Mucosa of descending colon (tissue), 3 donors: Measurements from ENCODE around the gene SLC25A13. TPM values are rescaled to one million over a fixed set of nuclear protein-coding genes. Genes with fewer than 3 reads are reported as not detected.

ENCODE experiments used
- ATAC-seq: fragments of 200-7000 bp; cut with Tn5 transposase; one replicate; pipeline ENCODE4 v1.9.1; 2020; ENCODE audit warnings: mild to moderate bottlenecking, moderate library complexity
- DNase-seq, 3 donors: peaks; one replicate each; pipeline ENCODE4 v3.0.0-alpha.2; 2020
- H3K36me3 ChIP-seq: fragments of 200-600 bp; one replicate; pipeline ENCODE4 v1.8.0; 2021; ENCODE audit warnings: low read depth, mild to moderate bottlenecking
- H3K4me1 ChIP-seq: fragments of 200-600 bp; one replicate; pipeline ENCODE4 v1.8.0; 2021; ENCODE audit warnings: low read depth, mild to moderate bottlenecking
- H3K4me3 ChIP-seq: fragments of 200-600 bp; one replicate; pipeline ENCODE4 v1.8.0; 2021; ENCODE audit warnings: mild to moderate bottlenecking
- H3K9me3 ChIP-seq: fragments of 200-600 bp; one replicate; pipeline ENCODE4 v1.8.0; 2021; ENCODE audit warnings: mild to moderate bottlenecking
- intact Hi-C, 2 donors: fragments of 100-400 bp; cut with DNase I in 1 of 2; cut with micrococcal nuclease in 1 of 2; formaldehyde crosslinking; loops; one replicate each; pipeline versions ENCODE4 v1.11.0 to v1.11.1; 2022; cut with DNase I, micrococcal nuclease
- total RNA-seq, 3 donors: library from RNA; stranded (reverse); fragmentation: NEBNext Ultra II Directional in 2 of 3; extraction: Animal tissue kit (Norgen Biotek cat#: 25700) in 2 of 3; gene quantifications; one replicate each; pipeline versions ENCODE4 v1.2.1 to v1.2.4, GENCODE V29; 2021 to 2023
- TF ChIP-seq, protein P1 (sequence below): fragments of 200-600 bp; IDR thresholded peaks from one replicate; pipeline ENCODE4 v1.8.0; 2022; ENCODE audit warnings: antibody characterized with exemption, mild to moderate bottlenecking
- donor health status: DM: no; HTN: no; CAD: no; lungs with moderate emphysema.
- donor health status: DM: no; HTN: no; CAD: no.
- donor health status: DM: no; HTN: yes; CAD: no.

Gene SLC25A13
- total RNA-seq, 3 donors from 2014 or later: 33.5 to 65.1 (median 42.7) TPM

DNA sequence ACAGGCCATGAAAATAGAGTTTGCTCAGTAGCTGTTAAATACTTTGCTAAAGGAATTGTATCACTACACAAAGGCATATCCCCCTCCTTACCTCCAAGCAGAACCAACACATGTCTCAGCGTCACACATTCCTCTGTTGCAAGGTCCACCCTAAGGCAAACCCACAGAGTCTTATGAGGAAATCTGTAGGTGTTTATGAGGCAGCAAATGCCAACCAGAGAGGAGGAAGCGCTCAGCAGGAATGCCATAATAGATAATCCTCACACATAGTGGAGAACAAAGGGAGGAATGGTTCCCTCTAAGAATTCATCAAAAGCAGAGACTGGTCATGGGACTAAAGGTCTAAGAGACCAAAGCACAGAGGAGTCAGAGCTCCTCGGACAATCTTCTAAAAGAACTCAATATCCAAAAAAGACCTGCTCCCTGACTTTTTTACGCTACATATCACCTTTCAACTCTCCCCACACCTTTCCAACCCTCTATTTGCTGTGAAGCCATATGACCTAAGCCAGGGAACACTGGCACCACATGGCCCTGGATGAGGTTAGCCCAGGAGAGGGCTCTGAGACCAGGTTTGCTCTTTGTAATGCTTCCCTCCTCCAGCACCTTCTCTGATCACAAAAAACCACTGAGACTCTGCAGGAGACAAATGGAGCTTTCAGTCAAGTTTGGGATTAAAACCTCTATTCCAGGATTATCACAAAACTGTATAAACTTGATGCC, 7.3 kb downstream of the SLC25A13 start:
- Histone ChIP-seq H3K9me3 (no peaks in the 10 kb centered on the region), H3K4me1 (peaks cover 11% of the 10 kb centered on the region), H3K36me3 (no peaks in the 10 kb centered on the region), H3K4me3 (no peak overlapping the region)
- intact Hi-C loops: no loop called here
- DNase-seq (no peak), ATAC-seq (peak; percentile 33)
- TF ChIP-seq, protein P1, sequence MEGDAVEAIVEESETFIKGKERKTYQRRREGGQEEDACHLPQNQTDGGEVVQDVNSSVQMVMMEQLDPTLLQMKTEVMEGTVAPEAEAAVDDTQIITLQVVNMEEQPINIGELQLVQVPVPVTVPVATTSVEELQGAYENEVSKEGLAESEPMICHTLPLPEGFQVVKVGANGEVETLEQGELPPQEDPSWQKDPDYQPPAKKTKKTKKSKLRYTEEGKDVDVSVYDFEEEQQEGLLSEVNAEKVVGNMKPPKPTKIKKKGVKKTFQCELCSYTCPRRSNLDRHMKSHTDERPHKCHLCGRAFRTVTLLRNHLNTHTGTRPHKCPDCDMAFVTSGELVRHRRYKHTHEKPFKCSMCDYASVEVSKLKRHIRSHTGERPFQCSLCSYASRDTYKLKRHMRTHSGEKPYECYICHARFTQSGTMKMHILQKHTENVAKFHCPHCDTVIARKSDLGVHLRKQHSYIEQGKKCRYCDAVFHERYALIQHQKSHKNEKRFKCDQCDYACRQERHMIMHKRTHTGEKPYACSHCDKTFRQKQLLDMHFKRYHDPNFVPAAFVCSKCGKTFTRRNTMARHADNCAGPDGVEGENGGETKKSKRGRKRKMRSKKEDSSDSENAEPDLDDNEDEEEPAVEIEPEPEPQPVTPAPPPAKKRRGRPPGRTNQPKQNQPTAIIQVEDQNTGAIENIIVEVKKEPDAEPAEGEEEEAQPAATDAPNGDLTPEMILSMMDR: no peak

GRCh38 chr7:96313940-96314339, 8.0 kb downstream of the SLC25A13 start:
- H3K36me3 ChIP-seq: no peaks in the 10 kb centered on the region
- intact Hi-C loops: no loop called here
- no peak overlapping the region for H3K4me3 ChIP-seq
- TF ChIP-seq, protein P1: no peak
- peaks cover 9% of the 10 kb centered on the region for H3K4me1 ChIP-seq
- DNase-seq (no peak), ATAC-seq (no peak)
- no peaks in the 10 kb centered on the region for H3K9me3 ChIP-seq

DNA sequence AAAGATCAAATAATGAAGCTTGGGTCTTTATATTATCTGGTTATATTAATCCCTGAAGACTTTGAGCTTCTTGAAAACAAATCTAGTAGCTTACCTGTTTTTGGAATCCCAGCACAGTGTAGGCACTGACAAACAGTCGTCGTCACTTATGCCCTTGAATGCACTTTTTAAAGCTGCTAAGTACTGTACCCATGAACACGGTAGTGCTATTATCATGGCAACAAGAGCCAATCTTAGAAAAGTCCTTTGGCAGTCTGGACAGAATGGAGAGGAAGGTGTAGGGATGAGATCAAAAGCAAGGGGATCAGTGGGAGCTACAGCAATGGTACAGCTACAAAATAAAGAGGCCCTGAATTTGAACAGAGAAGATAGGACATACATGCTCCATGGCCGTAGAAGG, 9.4 kb downstream of the SLC25A13 start:
- Histone ChIP-seq H3K9me3 (no peaks in the 10 kb centered on the region), H3K36me3 (no peaks in the 10 kb centered on the region), H3K4me1 (peaks cover 18% of the 10 kb centered on the region), H3K4me3 (no peak overlapping the region)
- TF ChIP-seq, protein P1: no peak
- DNase-seq (no peak), ATAC-seq (no peak)
- intact Hi-C loops: no loop called here

DNA sequence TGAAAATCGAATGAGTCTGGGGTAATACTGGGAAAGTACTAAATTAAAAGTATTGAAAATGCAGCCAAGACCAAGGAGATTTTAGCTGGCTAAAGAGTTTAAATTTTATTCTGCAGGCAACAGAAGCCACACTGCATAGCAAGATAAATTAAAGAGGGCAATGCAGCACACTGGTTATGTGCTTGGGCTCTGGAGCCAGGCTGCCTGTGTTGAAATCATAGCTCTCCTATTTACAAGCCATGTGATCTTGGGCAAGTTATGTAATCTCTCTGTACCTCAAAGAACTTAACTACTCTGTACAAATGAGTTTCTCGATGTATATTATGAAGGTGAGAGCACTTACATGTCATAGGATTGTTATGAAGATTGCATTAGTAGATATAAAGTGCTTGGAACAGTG, 9.9 kb downstream of the SLC25A13 start:
- no peak overlapping the region for H3K4me3 ChIP-seq
- DNase-seq: no peak
- no peaks in the 10 kb centered on the region for H3K9me3 ChIP-seq
- intact Hi-C loops: no loop called here
- TF ChIP-seq, protein P1: no peak
- peaks cover 18% of the 10 kb centered on the region for H3K4me1 ChIP-seq
- ATAC-seq: peak; percentile 77
- no peaks in the 10 kb centered on the region for H3K36me3 ChIP-seq

GRCh38 chr7:96310110-96310509, 11.8 kb downstream of the SLC25A13 start:
- DNase-seq (no peak), ATAC-seq (no peak)
- intact Hi-C loops: no loop called here
- Histone ChIP-seq H3K4me1 (peaks cover 18% of the 10 kb centered on the region), H3K4me3 (no peak overlapping the region), H3K36me3 (no peaks in the 10 kb centered on the region), H3K9me3 (no peaks in the 10 kb centered on the region)
- TF ChIP-seq, protein P1: no peak

- intact Hi-C loops: no loop called here
- Histone ChIP-seq H3K36me3 (no peaks in the 10 kb centered on the region), H3K4me1 (peaks cover 21% of the 10 kb centered on the region), H3K4me3 (no peak overlapping the region), H3K9me3 (no peaks in the 10 kb centered on the region)
- TF ChIP-seq, protein P1: no peak
- DNase-seq (no peak), ATAC-seq (peak; percentile 62)
Observed at GRCh38 chr7:96308950-96309263, 13.0 kb downstream of the SLC25A13 start.
